ENCODE measurements around the gene LINGO4. TPM values are rescaled to one million over a fixed set of nuclear protein-coding genes. Genes with fewer than 3 reads are reported as not detected.
"Not testable (repeated sequence)": the region's sequence is repeated elsewhere in the genome, so short reads cannot be mapped to it uniquely, and the experiment has no call there.

Gene LINGO4
- total RNA-seq, 2 donors from 2014 or later, result 0.59 to 2.3 TPM

DNA sequence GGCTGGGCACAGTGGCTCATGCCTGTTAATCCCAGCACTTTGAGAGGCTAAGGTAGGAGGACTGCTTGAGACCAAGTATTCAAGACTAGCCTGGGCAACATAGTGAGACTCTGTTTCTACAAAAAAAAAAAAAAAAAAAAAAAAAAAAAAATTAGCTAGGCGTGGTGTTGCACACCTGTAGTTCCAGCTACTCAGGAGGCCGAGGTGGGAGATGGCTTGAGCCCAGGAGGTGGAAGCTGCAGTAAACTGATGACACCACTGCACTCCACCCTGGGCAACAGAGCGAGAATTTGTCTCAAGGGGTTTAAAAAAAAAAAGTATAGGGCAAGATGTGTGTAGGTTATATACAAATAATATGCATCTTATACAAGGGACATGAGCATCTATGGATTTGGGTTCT lies 17.5 kb downstream of the LINGO4 start:
- no peak for DNase-seq (ENCODE audit: low spot score)
- no peak overlapping the region for H3K27ac ChIP-seq
- H3K4me3 ChIP-seq, result no peak overlapping the region
- no peaks in the 10 kb centered on the region for H3K4me1 ChIP-seq (replicated peaks)
- no peak for TF ChIP-seq POLR2A (IDR thresholded peaks at IDR 0.05)
- TF ChIP-seq POLR2AphosphoS5 (IDR thresholded peaks at IDR 0.05), result no peak
- no peak for TF ChIP-seq CTCF (IDR thresholded peaks at IDR 0.05)
- H3K36me3 ChIP-seq, result no peaks in the 10 kb centered on the region
- intact Hi-C loops (cut with DNase I), result no loop called here
- no peaks in the 10 kb centered on the region for H3K9me3 ChIP-seq
- no peaks in the 10 kb centered on the region for H3K27me3 ChIP-seq (replicated peaks; ENCODE audit: insufficient read depth)
- WGBS, result 100% methylated on average over 3 of the region's 3 CpGs

DNA sequence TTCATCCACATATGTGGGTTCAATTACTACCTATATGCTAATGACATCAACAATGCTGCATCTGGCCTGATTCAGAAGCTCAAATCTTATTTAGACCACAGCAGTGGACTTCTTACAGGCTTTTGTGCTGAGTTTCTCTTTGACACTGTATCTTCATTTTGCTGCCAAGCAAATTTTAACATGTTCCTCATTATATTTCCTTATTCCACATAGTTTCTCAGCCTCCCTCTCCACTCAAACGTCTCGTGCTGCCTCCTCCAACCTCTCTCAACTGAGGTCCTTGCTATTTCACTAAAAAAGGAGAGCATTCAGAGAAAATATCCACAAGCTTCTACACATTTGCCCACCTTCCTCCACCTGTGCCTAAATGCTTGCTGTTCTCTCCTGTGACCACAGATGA lies 21.4 kb downstream of the LINGO4 start:
- TF ChIP-seq POLR2A (IDR thresholded peaks at IDR 0.05) (no peak), POLR2AphosphoS5 (IDR thresholded peaks at IDR 0.05) (no peak)
- no peak overlapping the region for H3K27ac ChIP-seq
- H3K27me3 ChIP-seq (replicated peaks; ENCODE audit: insufficient read depth), result no peaks in the 10 kb centered on the region
- WGBS, result 46% methylated on average over 2 of the region's 2 CpGs
- no peak overlapping the region for H3K4me3 ChIP-seq
- H3K36me3 ChIP-seq, result no peaks in the 10 kb centered on the region
- intact Hi-C loops (cut with DNase I), result no loop called here
- no peaks in the 10 kb centered on the region for H3K4me1 ChIP-seq (replicated peaks)
- no peaks in the 10 kb centered on the region for H3K9me3 ChIP-seq
- DNase-seq (ENCODE audit: low spot score), result no peak

- TF ChIP-seq CTCF (IDR thresholded peaks at IDR 0.05) (no peak), POLR2AphosphoS5 (IDR thresholded peaks at IDR 0.05) (no peak), POLR2A (IDR thresholded peaks at IDR 0.05) (no peak)
Measured at GRCh38 chr1:151782741-151783140, 22.5 kb downstream of the LINGO4 start.

DNA sequence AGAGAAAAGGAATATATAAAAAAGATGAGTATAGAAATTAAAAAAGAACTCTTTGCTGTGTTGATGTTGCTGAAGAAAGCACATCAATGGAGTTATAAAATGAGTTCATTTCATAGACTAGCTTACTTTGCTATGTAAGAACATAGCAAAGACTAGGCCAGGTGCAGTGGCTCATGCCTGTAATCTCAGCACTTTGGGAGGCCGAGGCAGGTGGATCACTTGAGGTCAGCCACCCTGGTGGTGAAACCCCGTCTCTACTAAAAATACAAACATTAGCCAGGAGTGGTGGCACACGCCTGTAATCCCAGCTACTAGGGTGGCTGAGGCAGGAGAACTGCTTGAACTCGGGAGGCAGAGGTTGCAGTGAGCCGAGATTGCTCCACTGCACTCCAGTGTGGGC lies 23.2 kb downstream of the LINGO4 start:
- H3K4me3 ChIP-seq; H3K4me1 ChIP-seq (replicated peaks); H3K27me3 ChIP-seq (replicated peaks; ENCODE audit: insufficient read depth); DNase-seq (ENCODE audit: low spot score); intact Hi-C loops (cut with DNase I); H3K27ac ChIP-seq; H3K36me3 ChIP-seq; H3K9me3 ChIP-seq: not testable (repeated sequence)
- 85% methylated on average over 5 of the region's 5 CpGs for WGBS

More at GRCh38 chr1:151782741-151783140, 22.5 kb downstream of the LINGO4 start:
- no peak overlapping the region for H3K4me3 ChIP-seq
- H3K4me1 ChIP-seq (replicated peaks), result no peaks in the 10 kb centered on the region
- WGBS, result 44% methylated on average over 3 of the region's 3 CpGs
- no peaks in the 10 kb centered on the region for H3K36me3 ChIP-seq
- DNase-seq (ENCODE audit: low spot score), result no peak
- H3K27ac ChIP-seq, result no peak overlapping the region
- no peaks in the 10 kb centered on the region for H3K9me3 ChIP-seq
- H3K27me3 ChIP-seq (replicated peaks; ENCODE audit: insufficient read depth), result no peaks in the 10 kb centered on the region
- intact Hi-C loops (cut with DNase I), result no loop called here

DNA sequence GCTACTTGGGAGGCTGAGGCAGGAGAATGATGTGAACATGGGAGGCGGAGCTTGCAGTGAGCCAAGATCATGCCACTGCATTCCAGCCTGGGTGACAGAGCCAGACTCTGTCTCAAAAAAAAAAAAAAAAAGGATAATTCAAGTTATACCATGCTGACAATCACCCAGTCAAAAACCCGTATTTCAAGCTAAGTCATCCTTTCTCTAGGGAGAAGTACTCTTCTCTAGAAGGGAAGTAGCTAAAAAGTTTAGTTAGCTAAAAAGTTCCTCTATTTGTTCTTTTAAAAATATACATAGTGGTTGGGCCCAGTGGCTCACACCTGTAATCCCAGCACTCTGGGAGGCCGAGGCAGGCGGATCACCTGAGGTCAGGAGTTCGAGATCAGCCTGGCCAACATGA lies 24.5 kb downstream of the LINGO4 start:
- DNase-seq (ENCODE audit: low spot score); H3K27me3 ChIP-seq (replicated peaks; ENCODE audit: insufficient read depth); H3K36me3 ChIP-seq; H3K4me3 ChIP-seq; H3K4me1 ChIP-seq (replicated peaks); H3K27ac ChIP-seq; intact Hi-C loops (cut with DNase I); H3K9me3 ChIP-seq: not testable (repeated sequence)
- WGBS, result 91% methylated on average over 5 of the region's 5 CpGs

DNA sequence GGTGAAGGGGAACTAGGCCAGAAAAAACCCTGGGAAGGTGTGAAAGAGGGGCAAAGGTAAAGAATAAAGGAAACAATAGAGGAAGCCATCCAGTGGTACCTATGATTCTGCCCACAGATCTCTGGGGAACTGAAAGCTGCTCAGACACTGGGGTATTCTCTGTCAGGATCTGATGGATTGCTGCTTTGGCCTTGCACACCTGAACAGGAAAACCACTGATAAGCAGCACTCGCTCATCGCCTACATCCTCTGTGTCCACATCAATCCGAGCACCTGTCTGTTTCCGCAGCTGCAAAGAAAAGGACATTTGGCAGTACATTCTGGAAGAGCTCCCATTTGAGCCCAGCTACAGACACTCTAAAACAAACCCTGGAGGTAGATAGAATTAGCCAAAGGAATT lies 25.4 kb downstream of the LINGO4 start:
- intact Hi-C loops (cut with DNase I), result no loop called here
- no peak overlapping the region for H3K27ac ChIP-seq
- no peaks in the 10 kb centered on the region for H3K27me3 ChIP-seq (replicated peaks; ENCODE audit: insufficient read depth)
- H3K36me3 ChIP-seq, result no peaks in the 10 kb centered on the region
- no peaks in the 10 kb centered on the region for H3K9me3 ChIP-seq
- WGBS, result 82% methylated on average over 4 of the region's 4 CpGs
- no peak for DNase-seq (ENCODE audit: low spot score)
- no peak for TF ChIP-seq POLR2AphosphoS5 (IDR thresholded peaks at IDR 0.05)
- TF ChIP-seq POLR2A (IDR thresholded peaks at IDR 0.05), result no peak
- TF ChIP-seq CTCF (IDR thresholded peaks at IDR 0.05), result no peak
- no peaks in the 10 kb centered on the region for H3K4me1 ChIP-seq (replicated peaks)
- H3K4me3 ChIP-seq, result no peak overlapping the region
